GM18520 (cell line): ENCODE measurements around the gene ITLN1.
"Not testable (repeated sequence)": the region's sequence is repeated elsewhere in the genome, so short reads cannot be mapped to it uniquely, and the experiment has no call there.

ENCODE experiments used
- ATAC-seq: cut with Tn5 transposase; IDR thresholded peaks from one replicate; pipeline ENCODE4 v1.9.1; 2021; ENCODE audit not compliant: unreplicated experiment

Gene ITLN1

DNA sequence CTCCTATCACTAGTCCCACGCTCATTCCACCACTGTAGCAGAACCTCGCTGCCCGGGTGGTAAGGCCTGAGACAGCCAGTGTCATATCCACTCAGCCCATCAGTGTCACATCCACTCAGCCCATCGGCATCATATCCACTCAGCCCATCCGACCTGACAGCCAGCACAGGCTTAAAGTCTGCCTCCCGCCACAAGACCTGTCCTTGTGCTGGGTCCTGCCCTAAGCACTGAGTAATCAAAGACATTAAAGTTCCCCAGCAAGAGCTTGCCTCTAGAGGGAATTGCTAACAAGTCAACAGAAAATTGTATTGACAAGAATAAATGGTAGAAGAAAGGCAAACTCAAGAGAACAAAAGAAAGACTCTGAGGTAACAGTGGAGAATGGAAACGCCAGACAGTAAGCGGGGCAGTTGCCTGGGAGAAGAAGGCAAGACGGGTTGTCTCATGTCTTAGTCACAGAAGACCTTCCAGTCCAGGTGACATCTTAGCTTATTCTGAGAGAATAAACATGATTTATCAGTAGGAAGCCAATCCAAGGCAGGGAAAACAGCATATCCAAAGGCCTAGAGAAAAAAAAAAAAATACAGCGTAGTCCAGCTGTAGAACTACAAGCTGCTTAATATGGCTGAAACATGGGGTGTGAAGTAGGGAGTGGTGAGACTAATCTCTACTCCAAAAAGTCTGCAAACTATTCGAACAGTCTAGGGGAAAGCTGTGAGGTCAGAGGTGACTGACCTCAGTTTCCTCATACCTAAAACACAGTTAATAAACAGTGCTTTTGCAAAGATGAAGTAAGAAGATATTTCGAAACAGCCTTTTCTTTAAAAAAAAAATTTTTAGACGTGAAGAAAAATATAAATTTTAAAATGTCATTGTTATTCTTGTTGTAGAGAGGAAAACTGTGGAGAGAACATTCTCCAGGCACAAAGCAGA, 1.1 kb downstream of the ITLN1 start:
- ATAC-seq: no peak

DNA sequence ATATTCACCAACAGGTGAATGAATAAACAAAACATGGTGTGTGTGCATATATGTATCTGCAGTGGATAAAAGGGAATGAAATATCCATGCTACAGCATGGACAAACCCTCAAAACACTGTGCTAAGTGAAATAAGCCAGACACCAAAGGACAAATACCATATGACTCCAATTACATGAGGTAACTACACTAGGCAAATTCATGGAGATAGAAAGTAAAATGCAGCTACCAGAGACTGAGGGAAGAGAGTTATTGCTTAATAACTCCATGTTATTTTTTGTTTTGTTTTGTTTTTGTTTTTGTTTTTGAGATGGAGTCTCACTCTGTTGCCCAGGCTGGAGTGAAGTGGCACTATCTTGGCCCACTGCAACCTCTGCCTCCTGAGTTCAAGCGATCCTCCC, 2.4 kb downstream of the ITLN1 start:
- ATAC-seq: no peak

DNA sequence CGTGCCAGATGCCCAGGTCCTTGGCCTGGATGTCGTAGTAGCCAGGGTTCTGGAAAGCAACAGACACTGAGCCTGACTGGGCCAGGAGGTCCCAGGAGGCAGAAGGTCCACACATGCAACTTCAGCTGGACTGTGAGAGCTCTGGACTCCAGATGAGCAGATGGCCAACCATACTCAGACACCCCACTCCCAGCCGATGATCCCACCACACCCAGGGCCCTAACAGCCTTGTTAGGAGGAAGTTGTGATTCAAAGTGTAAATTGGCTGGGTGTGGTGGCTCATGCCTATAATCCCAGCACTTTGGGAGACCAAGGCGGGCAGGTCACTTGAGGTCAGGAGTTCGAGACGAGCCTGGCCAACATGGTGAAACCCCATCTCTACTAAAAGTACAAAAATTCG, 3.7 kb downstream of the ITLN1 start:
- ATAC-seq: not testable (repeated sequence)

DNA sequence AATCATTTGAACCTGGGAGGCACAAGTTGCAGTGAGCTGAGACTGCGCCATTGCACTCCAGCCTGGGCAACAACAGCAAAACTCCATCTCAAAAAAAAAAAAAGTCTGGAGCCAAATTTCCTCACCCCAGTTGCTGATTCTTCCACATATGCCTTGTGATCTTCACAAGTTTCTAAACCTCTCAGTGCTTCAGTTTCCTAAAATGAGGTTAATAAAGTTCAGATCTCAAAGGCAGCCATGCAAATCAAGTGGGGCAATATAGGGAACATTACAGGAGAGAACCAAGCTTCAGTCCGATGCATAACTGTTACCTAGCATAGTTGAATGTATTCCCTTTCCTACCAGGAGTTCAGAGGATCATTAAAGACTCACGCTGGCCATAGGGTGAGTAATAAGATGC, 4.8 kb downstream of the ITLN1 start:
- ATAC-seq: no peak

DNA sequence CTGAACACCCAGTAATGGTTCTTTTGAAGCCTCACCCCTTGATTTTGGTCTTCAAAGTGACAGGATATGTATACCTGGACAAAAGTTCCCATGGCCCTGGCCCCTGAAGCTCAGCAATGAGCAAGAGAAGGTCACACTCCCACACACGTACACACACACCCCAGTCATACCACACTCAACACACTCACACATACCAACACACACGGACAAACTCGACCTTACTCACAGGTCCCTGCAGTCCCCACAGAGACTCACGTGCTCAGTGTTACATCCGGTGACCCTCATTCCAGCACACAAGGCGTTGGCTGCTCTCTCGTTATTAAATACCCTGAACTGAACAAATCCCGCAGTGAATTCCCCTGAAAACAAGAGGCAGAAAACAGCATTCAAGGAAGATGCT, 5.9 kb downstream of the ITLN1 start:
- ATAC-seq: no peak

DNA sequence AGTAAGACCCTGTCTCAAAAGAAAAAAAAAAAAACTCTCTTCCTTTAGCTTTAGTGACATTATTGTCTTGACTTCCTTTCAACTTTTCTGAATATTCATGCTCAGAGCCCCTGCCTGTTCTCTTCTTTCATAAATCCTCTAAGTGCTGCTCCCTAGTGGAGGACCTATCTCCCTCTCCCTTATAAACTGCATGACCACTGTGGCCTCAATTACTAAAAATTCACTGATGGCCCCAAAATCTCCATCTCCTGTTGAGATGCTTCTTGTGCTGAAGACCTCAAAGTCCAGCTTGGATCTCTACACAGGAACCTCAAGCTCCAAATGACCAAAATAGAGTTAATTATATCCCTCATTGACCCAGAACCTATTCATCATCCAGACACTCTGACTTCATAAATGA, 7.8 kb downstream of the ITLN1 start:
- no peak for ATAC-seq

DNA sequence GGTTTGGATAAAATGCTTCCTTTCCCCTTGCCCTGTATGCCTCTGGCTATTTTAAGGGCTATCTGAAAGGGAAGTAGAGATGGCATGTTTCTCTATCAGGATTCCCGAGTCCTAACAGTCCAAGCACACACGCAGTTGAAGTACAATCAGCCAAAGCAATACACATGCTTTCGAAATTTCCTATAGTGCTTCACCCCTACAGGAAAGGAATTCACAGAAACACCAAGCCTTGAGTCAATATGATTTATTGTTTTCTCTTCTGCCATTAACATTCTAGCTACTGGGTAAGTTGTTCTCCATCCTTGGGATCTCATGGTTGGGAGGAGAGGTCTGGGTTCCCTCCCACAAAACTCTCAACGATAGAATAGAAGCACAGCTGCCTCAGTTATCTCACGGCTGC, 8.7 kb downstream of the ITLN1 start:
- no peak for ATAC-seq

DNA sequence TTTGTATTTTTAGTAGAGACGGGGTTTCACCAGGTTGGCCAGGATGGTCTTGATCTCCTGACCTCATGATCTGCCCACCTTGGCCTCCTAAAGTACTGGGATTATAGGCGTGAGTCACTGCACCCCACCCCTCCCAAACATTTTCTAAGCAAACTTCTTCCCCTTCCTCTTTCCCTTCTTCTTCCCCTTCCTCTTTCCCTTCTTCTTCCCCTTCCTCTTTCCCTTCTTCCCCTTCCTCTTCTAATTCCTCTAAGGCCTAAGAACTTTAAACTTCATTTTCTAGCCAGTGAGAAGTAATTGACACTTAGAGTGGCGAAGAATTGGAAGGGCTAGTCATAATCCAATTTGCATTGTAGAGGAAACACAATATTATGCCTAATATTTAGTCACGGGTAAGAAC, 9.4 kb downstream of the ITLN1 start:
- ATAC-seq: not testable (repeated sequence)

DNA sequence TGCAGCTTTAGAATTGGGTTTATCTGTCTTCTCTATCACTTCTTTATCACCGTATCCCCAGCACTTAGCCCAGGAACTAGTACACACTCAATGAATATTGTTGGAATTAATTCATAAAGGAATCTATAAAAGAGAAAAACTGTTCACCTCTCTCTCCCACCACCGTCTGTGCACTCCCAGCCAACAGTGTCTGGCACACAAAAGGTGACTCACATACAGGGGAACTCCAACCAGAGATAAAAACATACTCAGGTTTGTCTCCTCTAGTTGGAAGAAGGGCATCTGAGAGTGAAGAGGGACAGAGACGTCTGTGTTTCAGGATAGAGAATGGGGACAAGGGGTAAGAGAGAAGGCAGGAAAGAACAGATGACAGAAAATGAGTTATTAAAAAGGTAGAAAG, 10.0 kb downstream of the ITLN1 start:
- ATAC-seq: no peak

DNA sequence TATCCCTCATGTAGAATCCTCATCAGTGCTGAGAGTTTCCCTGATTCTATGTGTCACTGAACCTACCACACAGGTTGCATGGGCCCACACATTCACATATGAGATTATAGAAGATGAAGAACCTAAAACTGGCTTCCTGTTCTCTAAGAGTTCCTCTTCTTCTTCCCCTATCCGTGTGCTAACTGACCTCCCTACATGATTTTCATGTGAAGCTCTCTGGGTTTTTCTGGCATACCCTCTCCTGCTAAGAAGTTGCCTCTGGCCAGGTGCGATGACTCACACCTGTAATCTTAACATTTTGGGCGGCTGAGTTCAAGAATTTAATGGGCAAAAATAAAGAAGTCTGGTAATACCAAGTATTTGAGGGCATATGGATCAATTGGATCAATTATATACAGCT, 16.8 kb downstream of the ITLN1 start:
- no peak for ATAC-seq

DNA sequence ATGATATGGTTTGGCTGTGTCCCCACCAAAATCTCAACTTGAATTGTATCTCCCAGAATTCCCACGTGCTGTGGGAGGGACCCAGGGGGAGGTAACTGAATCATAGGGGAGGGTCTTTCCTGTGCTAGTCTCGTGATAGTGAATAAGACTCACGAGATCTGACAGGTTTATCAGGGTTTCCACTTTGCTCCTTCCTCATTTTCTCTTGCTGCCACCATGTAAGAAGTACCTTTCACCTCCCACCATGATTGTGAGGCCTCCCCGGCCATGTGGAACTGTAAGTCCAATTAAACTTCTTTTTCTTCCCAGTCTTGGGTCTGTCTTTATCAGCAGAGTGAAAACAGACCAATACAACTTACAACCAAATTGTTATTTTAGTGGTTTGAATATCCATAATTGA, 17.3 kb downstream of the ITLN1 start:
- not testable (repeated sequence) for ATAC-seq

DNA sequence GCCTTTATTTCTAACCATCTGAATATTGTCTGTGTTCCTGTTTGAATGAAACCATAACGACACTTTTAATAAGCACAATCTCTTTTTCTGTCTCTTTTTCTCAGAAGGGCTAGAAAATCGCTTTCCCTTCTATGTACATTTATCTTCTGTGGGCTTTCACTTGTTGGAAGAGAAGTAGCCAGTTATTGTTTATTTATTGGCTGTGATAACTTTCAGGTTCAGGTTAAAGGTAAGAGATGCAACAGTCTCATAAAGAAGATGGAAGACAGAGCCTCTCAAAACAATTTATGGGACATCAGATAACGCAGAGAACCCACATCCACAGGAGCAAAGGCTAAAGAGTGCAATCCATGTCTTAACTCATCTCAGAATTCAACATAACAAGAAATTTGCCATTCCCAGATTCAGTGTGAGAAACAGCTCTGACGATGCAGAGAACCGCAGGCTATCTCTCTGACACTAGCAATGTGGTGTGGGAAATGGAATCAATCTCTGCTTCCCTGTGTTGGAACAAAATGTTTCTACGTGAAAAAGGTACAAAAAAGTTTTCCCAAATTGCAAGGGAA, 18.2 kb downstream of the ITLN1 start:
- no peak for ATAC-seq

DNA sequence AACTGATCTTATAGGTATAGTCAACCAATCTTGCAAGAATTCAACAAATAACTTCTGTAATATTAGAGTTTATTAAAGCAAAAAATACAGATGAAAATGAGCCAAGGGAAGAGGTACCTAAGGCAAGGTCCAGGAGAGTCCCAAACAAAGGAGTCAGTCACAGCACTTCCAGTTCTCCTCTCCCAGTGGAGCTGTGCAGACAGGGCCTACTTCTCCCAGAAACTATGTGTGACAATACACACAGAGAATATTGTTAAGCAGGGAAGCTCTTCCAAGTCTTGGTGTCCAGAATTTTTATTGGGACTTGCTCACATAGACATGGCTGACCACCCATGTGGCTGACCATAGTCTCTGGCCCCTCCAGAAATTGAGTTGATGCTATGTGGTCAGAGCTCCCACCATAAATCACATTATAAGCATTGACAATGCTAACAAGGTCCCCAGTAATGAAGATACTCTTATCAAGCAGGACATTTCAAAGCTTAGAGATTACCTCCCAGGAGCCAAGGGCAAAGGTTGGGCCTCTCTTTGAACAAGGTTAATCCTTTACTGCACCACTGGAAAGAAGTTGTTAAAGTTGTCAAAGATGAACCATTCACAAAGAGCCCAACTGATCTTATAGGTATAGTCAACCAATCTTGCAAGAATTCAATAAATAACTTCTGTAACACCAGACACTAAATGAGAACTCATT, 18.8 kb downstream of the ITLN1 start:
- ATAC-seq: no peak

DNA sequence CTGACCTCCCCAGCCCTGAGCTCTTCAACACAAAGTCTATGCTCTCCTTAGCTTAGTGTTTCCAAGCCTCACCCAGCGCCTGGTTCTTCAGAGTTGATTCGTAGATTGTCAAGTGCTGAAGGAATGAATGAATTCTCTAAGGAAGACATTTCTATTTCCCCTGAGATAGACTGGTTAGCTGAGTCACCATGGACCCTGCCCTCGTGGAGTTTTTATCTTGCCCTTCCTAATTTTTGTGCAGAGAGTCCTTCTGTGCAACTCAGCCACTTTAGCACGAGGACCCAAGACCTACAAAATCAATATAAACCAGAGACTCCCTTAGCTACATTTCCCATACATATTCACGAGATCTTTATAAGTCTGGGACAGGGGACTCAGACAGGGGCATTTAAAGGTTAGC, 19.6 kb downstream of the ITLN1 start:
- no peak for ATAC-seq

DNA sequence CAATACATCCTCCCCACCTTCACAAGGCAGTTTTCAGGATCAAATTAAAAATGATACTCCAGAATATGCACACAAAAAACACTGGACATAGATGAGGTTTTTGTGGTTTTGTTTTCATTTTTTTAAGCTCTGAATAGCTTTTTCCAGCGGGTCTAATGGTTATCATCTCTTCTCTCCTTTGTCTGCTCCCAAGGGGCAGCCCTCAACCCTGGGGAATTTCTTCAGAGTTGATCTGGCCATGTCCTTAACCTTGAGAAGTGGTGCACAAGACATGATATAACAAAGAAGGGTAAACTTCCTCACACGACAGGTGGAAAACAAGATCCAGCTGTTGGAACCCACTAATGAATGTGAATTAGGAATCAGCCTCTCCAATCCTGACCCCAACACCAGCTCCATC, 20.8 kb downstream of the ITLN1 start:
- ATAC-seq: no peak

DNA sequence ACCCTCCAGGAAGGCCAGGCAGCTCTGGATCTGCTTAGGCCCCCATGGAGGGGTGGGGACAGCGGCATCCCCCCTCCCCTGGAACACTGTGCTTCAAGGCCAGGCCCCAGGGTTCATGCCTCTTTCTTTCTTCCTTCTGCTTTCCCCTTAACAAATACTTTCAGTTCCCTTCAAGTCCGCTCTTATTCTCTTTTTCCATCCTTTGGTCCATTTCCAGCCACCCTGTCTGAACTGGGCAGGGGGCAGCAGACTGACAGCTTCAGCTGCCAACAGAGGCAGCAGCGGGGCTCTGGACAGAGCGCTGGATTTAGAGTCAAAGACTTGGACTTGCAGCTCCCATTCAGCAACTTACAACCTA, 21.2 kb downstream of the ITLN1 start:
- no peak for ATAC-seq

DNA sequence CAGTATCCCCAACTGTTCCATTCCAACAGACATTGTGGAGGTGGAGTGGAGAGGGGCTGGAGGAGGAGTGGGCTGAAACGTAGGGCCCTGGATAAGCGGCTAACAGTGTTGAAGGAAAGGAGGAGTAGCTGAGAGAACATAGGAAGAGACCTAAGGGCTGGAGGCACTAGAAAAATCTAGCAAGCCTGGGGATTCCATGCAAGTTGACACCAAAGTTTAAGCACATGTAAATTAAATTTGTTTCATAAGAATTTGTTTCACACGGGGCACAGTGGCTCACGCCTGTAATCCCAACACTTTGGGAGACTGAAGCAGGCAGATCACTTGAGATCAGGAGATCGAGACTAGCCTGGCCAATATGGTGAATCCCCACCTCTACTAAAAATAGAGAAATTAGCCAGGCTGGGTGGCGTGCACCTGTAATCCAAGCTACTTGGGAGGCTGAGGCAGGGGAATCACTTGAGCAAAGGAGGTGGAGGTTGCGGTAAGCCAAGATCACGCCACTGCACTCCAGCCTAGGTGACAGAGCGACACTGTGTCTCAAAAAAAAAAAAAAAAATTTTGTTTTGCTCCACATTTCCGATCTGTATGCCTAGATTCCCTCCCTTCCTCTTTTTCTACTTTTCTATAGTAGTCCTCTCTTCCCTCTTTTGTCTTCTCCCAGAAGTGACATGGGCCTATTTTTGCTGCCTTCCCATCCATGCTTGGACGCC, 21.8 kb downstream of the ITLN1 start:
- ATAC-seq: no peak

DNA sequence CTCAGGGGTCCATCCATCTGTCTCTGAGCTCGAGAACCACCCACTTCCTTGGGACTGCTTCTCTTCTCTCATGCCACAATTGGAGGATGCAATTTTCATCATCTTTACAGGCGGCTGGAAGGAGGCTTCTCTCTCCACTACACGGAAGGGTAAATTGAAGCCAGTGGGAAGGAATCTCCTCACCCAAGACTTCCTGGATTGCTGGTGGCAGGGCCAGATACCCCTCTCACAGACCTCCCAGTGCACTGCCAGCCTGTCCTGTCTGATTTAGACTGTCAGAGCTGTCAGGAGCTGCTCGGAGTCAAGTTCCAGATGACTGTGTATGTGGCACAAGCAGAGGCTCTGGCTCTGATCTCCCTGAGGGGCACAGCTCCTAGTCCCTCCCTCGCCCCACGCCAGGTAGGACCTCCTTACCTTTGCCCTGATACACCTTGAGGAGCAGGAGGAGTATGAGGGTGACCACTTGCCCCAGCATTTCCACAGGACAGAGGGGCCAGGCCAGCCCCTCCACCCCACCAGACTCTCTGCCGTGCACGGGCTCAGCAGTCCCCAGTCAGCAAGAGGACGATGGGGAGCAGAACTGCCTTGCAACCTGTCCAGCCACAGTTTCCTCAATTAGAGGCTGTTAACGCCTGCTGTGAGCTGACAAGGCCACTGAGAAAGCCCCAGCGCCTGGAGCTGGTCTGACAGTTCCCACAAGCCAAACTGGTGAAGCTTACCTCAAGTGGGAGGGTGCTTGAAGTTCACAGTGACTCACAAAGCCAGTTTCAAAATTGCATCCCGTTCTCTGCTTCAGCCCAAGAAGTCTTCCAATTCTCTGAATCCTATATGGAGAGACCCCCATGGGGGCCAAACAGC, 22.5 kb downstream of the ITLN1 start, which contains the start of gene CD244:
Gene CD244, minus strand, starts transcription at position 685 of the 858 bp plus-strand sequence. Its CDS starts 210 bp downstream, at position 475.
- peak; percentile 81 for ATAC-seq

DNA sequence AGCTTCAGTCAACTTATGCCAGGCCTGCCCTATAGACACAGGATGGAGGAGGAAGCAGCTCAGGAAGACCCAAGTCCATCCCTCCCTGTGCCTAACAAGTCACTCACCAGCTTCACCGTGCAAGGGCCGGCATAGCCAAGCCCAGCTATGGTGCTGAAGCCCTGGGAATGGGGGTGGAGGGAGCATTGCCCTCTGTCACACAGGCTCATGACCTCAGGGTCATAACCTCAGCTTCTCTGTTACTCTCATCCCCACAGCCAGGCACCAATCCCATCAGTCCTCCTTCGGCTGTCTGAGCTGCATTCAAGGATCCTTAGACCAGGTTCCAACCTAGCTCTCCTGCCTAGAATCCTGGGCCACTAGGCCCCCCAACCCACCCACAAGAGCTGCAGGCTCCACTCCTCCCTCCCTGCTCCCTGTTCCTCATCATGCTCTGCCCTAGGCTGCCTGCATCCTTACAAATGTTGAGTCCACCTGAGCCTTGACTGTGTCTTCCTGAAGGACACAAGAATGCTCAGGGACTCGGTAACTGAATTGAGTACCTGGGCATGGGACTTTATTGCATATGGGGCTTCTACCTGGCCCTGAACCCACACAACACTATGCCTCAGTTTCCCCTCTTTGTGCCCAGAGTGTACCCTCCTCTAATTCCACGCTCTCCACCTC, 24.0 kb downstream of the ITLN1 start:
- no peak for ATAC-seq

DNA sequence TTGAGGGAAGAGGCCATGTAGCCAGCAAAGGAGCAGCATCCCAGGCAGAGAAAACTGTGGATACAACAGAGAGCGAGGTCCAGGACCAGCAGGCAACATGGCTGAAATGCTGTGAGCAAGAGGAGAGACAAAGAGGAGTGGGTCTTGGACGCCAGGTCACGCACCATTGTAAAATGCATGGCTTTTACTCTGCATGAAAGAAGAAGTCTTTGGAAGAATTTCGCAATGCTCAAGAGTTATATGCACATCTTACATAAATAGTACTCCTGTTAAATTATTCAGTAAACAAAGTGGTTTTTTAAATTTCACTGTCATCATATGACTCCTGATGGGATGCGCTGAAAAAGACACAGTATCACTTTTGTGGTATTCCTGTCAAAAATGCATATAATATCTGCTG, 25.8 kb downstream of the ITLN1 start:
- no peak for ATAC-seq
